Muscle layer of colon (tissue), 2 donors: ENCODE data around the gene LRRC3.

Experiments used
- H3K27ac ChIP-seq: one replicate; pipeline ENCODE4 v1.7.0; 2013; ENCODE audit warnings: low read depth, mild to moderate bottlenecking, low read length, moderate library complexity
- H3K27me3 ChIP-seq, 2 donors: one replicate each; pipeline ENCODE4 v1.7.0; 2013; ENCODE audit warnings: low read length in 2 of 2, mild to moderate bottlenecking in 2 of 2; ENCODE audit not compliant: insufficient read depth in 2 of 2, control insufficient read depth in 1 of 2
- H3K36me3 ChIP-seq: one replicate; pipeline ENCODE4 v1.7.0; 2013; ENCODE audit warnings: mild to moderate bottlenecking, low read length; ENCODE audit not compliant: insufficient read depth
- H3K4me1 ChIP-seq: one replicate; pipeline ENCODE4 v1.7.0; 2013; ENCODE audit warnings: mild to moderate bottlenecking, low read length; ENCODE audit not compliant: insufficient read depth
- H3K4me3 ChIP-seq, 2 donors: one replicate each; pipeline ENCODE4 v1.7.0; 2013; ENCODE audit warnings: low read length in 2 of 2, low read depth in 1 of 2, mild to moderate bottlenecking in 1 of 2, moderate library complexity in 1 of 2
- H3K9ac ChIP-seq: one replicate; pipeline ENCODE4 v1.7.0; 2013; ENCODE audit warnings: low read length
- H3K9me3 ChIP-seq: one replicate; pipeline ENCODE4 v1.7.0; 2013; ENCODE audit warnings: mild to moderate bottlenecking, low read length
- donor health status: abdominal sarcoma.
- donor health status: Adenocarcinoma of cecum.

Gene LRRC3

DNA sequence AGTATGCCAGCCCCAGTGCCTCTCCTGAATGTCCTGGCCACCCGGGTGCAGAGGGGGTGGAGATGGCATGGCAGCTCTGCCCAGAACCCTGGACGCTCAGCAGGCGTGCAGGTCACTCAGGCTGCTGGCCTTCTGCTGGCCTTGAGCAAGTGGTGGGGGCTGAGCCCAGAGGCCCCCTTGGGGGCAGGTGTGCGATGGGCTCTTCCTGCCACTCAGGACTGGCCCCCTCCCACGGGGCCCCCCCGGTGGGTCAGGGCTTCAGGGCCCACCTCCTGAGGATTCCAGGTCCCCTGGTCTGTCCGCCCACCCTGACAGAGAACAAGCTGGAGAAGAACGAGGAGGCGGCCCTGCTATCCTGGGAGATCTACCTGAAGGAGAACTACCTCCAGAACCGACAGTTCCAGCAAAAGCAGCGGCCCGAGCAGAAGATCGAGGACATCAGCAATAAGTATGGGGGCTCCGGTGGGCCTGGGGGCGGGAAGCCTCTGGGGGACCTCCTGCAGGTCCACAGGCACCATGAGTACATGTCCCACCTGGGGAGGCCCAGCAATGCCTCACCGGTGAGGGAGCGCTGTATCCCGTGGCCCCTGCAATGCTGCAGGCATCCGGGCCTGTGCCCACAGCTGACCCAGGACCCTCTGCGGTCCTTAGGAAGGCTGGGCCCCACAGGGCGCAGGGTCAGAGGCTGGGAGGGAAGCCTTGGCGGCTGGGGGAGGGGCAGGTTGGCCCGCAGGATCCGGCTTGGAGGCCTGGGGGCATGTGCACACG lies 37.0 kb upstream of the LRRC3 start:
- H3K27me3 ChIP-seq = peaks cover 0 to 13% of the 10 kb centered on the region in 2 donors
- no peak overlapping the region for H3K4me3 ChIP-seq
- H3K36me3 ChIP-seq = no peaks in the 10 kb centered on the region
- H3K9me3 ChIP-seq = no peaks in the 10 kb centered on the region
- no peaks in the 10 kb centered on the region for H3K4me1 ChIP-seq
- no peak overlapping the region for H3K27ac ChIP-seq
- no peak overlapping the region for H3K9ac ChIP-seq

DNA sequence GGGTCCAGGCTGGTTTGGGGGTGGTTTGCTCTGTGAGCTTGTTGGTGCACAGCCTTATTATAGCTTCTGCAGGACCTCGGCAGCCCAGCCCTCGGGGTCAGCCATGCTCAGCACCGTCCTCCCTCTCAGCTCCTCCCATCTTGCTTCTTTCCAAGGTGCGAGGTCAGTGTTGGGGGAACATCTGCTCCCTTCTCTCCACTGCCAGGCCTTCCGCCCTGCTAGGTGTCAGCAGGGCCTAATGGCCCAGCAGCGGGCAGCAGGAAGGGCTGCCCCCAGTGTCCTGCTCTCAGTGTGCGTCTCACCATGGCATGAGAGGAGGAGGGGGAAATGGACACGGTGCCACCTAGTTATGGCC lies 36.5 kb upstream of the LRRC3 start:
- H3K9me3 ChIP-seq = no peaks in the 10 kb centered on the region
- H3K27ac ChIP-seq = no peak overlapping the region
- no peaks in the 10 kb centered on the region for H3K4me1 ChIP-seq
- H3K9ac ChIP-seq = no peak overlapping the region
- H3K27me3 ChIP-seq = peaks cover 0 to 13% of the 10 kb centered on the region in 2 donors
- H3K4me3 ChIP-seq = no peak overlapping the region
- no peaks in the 10 kb centered on the region for H3K36me3 ChIP-seq

GRCh38 chr21:44419679-44420078 lies 35.6 kb upstream of the LRRC3 start:
- H3K27me3 ChIP-seq = peaks cover 0 to 7% of the 10 kb centered on the region in 2 donors
- H3K4me1 ChIP-seq = no peaks in the 10 kb centered on the region
- no peak overlapping the region for H3K27ac ChIP-seq
- no peak overlapping the region for H3K4me3 ChIP-seq
- H3K9ac ChIP-seq = no peak overlapping the region
- H3K9me3 ChIP-seq = no peaks in the 10 kb centered on the region
- no peaks in the 10 kb centered on the region for H3K36me3 ChIP-seq

- Histone ChIP-seq H3K36me3 (no peaks in the 10 kb centered on the region), H3K4me1 (no peaks in the 10 kb centered on the region), H3K27me3 (peaks cover 0 to 7% of the 10 kb centered on the region in 2 donors), H3K27ac (no peak overlapping the region), H3K9me3 (no peaks in the 10 kb centered on the region), H3K4me3 (no peak overlapping the region), H3K9ac (no peak overlapping the region)
Observed at GRCh38 chr21:44420416-44421205, 34.7 kb upstream of the LRRC3 start.

DNA sequence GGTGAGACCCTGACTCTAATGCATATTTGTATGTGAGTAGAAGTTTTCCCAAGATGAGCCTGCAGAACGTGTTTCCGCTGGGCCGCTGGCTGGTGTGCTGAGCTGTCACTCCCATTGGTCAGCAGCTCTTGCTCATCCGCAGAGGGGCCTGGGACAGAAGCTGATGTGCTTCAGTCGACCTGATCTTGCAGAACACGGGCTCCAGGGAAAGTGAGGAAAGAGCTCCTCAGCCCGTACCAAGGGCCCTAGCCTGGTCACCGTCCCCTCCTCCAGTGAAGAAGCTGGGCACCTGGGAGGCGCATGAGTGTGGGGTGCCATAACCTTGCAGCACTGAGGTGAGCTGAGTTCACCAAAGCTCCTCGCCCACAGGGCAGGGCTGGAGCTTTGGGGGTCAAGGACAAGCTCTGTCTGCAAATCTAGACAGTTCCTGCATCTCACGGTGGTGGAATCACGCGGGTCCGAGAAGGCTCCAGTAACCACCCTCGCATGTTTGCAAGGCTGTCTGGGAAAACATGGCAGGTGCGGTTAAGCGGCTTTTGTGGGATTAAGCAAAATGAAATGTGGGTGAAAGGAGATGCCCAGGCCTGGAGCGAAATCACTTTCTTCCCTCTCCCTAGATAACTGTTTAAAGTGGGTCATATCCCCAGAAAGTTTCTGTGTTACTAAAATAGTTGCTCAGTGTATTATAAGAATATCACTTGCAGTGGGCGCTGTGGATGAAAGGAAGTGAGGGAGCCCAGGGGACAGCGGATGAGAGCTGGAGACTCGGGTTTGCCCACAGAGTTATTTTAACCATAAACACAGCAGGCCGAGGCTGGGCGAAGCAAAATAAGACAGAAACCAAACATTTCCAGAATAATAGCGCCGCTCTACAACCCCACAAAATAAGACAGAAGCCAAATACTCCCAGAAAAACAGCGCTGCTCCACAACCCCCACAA lies 33.1 kb upstream of the LRRC3 start:
- H3K9ac ChIP-seq = no peak overlapping the region
- no peaks in the 10 kb centered on the region for H3K36me3 ChIP-seq

GRCh38 chr21:44423312-44423821 lies 31.9 kb upstream of the LRRC3 start:
- H3K4me3 ChIP-seq = no peak overlapping the region
- H3K9me3 ChIP-seq = no peaks in the 10 kb centered on the region
- no peaks in the 10 kb centered on the region for H3K36me3 ChIP-seq
- H3K4me1 ChIP-seq = no peaks in the 10 kb centered on the region
- H3K27me3 ChIP-seq = peaks cover 0 to 4% of the 10 kb centered on the region in 2 donors
- H3K9ac ChIP-seq = no peak overlapping the region
- no peak overlapping the region for H3K27ac ChIP-seq

More for the DNA sequence above, 33.1 kb upstream of the LRRC3 start:
- no peak overlapping the region for H3K27ac ChIP-seq
- H3K4me1 ChIP-seq = no peaks in the 10 kb centered on the region
- no peak overlapping the region for H3K4me3 ChIP-seq
- peaks cover 0 to 4% of the 10 kb centered on the region in 2 donors for H3K27me3 ChIP-seq
- no peaks in the 10 kb centered on the region for H3K9me3 ChIP-seq

GRCh38 chr21:44423941-44424607 lies 31.2 kb upstream of the LRRC3 start:
- H3K4me1 ChIP-seq = no peaks in the 10 kb centered on the region
- H3K9ac ChIP-seq = no peak overlapping the region
- H3K27ac ChIP-seq = no peak overlapping the region
- no peak overlapping the region for H3K4me3 ChIP-seq
- H3K36me3 ChIP-seq = no peaks in the 10 kb centered on the region
- no peaks in the 10 kb centered on the region for H3K9me3 ChIP-seq
- H3K27me3 ChIP-seq = peaks cover 0 to 4% of the 10 kb centered on the region in 2 donors

GRCh38 chr21:44424608-44425306 lies 30.6 kb upstream of the LRRC3 start:
- Histone ChIP-seq H3K9me3 (no peaks in the 10 kb centered on the region), H3K4me3 (no peak overlapping the region), H3K9ac (no peak overlapping the region), H3K36me3 (no peaks in the 10 kb centered on the region), H3K27me3 (peaks cover 0 to 4% of the 10 kb centered on the region in 2 donors), H3K27ac (no peak overlapping the region), H3K4me1 (no peaks in the 10 kb centered on the region)

GRCh38 chr21:44425307-44425894 lies 29.9 kb upstream of the LRRC3 start:
- Histone ChIP-seq H3K36me3 (no peaks in the 10 kb centered on the region), H3K9ac (no peak overlapping the region), H3K4me3 (no peak overlapping the region), H3K9me3 (no peaks in the 10 kb centered on the region), H3K27ac (no peak overlapping the region), H3K4me1 (no peaks in the 10 kb centered on the region), H3K27me3 (peaks cover 0 to 4% of the 10 kb centered on the region in 2 donors)
